DND-41 (cell line): ENCODE measurements around the gene MUTYH.

Experiments used
- EZH2 ChIP-seq: IDR thresholded peaks from 3 replicates; pipeline ENCODE4 v1.6.1; 2012; ENCODE audit warnings: borderline replicate concordance, low read depth, mild to moderate bottlenecking, moderate library complexity, low read length, inconsistent platforms; ENCODE audit not compliant: severe bottlenecking
- TF ChIP-seq, protein P1 (sequence below): IDR thresholded peaks from 2 replicates; pipeline ENCODE4 v1.5.1; 2012; ENCODE audit warnings: borderline replicate concordance, low read length, moderate library complexity, mild to moderate bottlenecking; ENCODE audit not compliant: poor library complexity, severe bottlenecking; ENCODE audit errors: extremely low read depth

DNA sequence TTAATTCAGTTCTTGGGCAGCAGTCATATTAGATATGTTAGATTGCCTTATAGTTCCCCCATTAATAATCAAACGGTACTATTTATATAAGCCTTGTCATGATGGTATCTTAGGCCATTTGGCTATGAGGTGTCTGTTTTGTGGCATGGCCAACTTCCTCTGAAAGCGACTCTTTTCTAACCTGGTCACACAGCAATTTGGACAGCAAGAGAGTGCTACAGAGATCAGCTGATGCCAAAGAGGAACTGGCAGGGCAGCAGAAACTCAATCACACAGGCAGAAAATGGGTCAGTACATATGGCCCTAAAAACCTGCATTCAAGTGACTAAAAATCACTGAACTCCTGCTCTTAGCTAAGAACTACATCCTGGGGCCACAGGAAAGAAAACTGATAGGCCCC, 13.4 kb upstream of the MUTYH start:
- TF ChIP-seq, protein P1, sequence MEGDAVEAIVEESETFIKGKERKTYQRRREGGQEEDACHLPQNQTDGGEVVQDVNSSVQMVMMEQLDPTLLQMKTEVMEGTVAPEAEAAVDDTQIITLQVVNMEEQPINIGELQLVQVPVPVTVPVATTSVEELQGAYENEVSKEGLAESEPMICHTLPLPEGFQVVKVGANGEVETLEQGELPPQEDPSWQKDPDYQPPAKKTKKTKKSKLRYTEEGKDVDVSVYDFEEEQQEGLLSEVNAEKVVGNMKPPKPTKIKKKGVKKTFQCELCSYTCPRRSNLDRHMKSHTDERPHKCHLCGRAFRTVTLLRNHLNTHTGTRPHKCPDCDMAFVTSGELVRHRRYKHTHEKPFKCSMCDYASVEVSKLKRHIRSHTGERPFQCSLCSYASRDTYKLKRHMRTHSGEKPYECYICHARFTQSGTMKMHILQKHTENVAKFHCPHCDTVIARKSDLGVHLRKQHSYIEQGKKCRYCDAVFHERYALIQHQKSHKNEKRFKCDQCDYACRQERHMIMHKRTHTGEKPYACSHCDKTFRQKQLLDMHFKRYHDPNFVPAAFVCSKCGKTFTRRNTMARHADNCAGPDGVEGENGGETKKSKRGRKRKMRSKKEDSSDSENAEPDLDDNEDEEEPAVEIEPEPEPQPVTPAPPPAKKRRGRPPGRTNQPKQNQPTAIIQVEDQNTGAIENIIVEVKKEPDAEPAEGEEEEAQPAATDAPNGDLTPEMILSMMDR, result no peak
- no peak for TF ChIP-seq EZH2
